GM12878 (cell line): ENCODE measurements around the gene DLST. TPM values are rescaled to one million over a fixed set of nuclear protein-coding genes. Genes with fewer than 3 reads are reported as not detected.

Experiments
- ATAC-seq: fragments of 200-7000 bp; cut with Tn5 transposase; 3 replicates; pipeline ENCODE4 v1.9.1; 2020; ENCODE audit warnings: mild to moderate bottlenecking, moderate library complexity
- BruUV-seq: library from RNA; stranded (reverse); fragments of 400-500 nt; replicated peaks from 2 replicates; lab custom pipeline; 2021; lab: Mats Ljungman, UMichigan
- CTCF ChIA-PET: fragments of 300-600 bp; sonication (Branson Sonifier 250); formaldehyde crosslinking; extraction: SDS; loops from one replicate; lab custom pipeline; 2021; ENCODE audit warnings: inconsistent platforms; lab: Yijun Ruan, JAX
- POLR2A ChIA-PET: fragments of 350-600 bp; formaldehyde crosslinking; extraction: SDS; loops from one replicate; lab custom pipeline; 2021; ENCODE audit warnings: inconsistent platforms; lab: Charles Lee
- RAD21 ChIA-PET: fragments of 300-600 bp; sonication (Branson Sonifier 250); formaldehyde crosslinking; loops from one replicate; lab custom pipeline; 2023; ENCODE audit warnings: antibody characterized with exemption; ENCODE audit not compliant: unreplicated experiment; lab: Charles Lee
- SMC1A ChIA-PET: fragments of 300-600 bp; sonication (Branson Sonifier 250); formaldehyde crosslinking; loops from one replicate; lab custom pipeline; 2023; ENCODE audit not compliant: unreplicated experiment, uncharacterized antibody; lab: Charles Lee
- DNase-seq: peaks from one replicate; pipeline ENCODE4 v3.0.0-alpha.2; 2011; ENCODE audit warnings: low read depth, low spot score
- FAIRE-seq: peaks from 3 replicates; lab custom pipeline; 2011; peaks lifted over from hg19 to GRCh38; lab: Jason Lieb, UNC
- H2AFZ ChIP-seq: 2 replicates; pipeline ENCODE4 v1.6.0; 2011; ENCODE audit warnings: low read depth, low read length, control low read depth; ENCODE audit not compliant: control insufficient read depth
- H3K27ac ChIP-seq: 2 replicates; pipeline ENCODE4 v1.5.1; 2011; ENCODE audit warnings: control low read depth; ENCODE audit not compliant: control insufficient read depth, insufficient read depth
- H3K27me3 ChIP-seq, 2 experiments: replicated peaks in 1 of 2; 2 replicates each; pipeline versions ENCODE4 v1.6.0 to v1.6.1; 2011; ENCODE audit warnings: low read length in 1 of 2; ENCODE audit not compliant: control insufficient read depth in 2 of 2, insufficient read depth in 2 of 2
- H3K36me3 ChIP-seq, 2 experiments: 2 replicates each; pipeline ENCODE4 v1.5.1; 2011; ENCODE audit warnings: low read length in 1 of 2; ENCODE audit not compliant: control insufficient read depth in 2 of 2, insufficient read depth in 2 of 2
- H3K4me1 ChIP-seq: 2 replicates; pipeline ENCODE4 v1.6.1; 2011; ENCODE audit warnings: mild to moderate bottlenecking, low read length, moderate library complexity, mixed read lengths; ENCODE audit not compliant: control insufficient read depth, insufficient read depth
- H3K4me2 ChIP-seq: 2 replicates; pipeline ENCODE4 v1.6.0; 2011; ENCODE audit warnings: control low read depth; ENCODE audit not compliant: control insufficient read depth, insufficient read depth
- H3K4me3 ChIP-seq: fragments of 200-600 bp; sonication (generic); 2 replicates; pipeline ENCODE4 v1.5.1; 2016
- H3K79me2 ChIP-seq: 2 replicates; pipeline ENCODE4 v1.6.0; 2011; ENCODE audit warnings: low read length; ENCODE audit not compliant: control insufficient read depth, insufficient read depth
- H3K9ac ChIP-seq: 2 replicates; pipeline ENCODE4 v1.8.0; 2011; ENCODE audit warnings: low read length, control low read depth, mixed read lengths; ENCODE audit not compliant: control insufficient read depth, insufficient read depth
- H3K9me3 ChIP-seq: replicated peaks from 3 replicates; pipeline ENCODE4 v1.5.1; 2011; ENCODE audit warnings: mild to moderate bottlenecking, low read length; ENCODE audit not compliant: control insufficient read depth, insufficient read depth
- H4K20me1 ChIP-seq: 2 replicates; pipeline ENCODE4 v1.6.0; 2011; ENCODE audit not compliant: control insufficient read depth, insufficient read depth
- BMI1 ChIP-seq: fragments of 450-650 bp; IDR thresholded peaks from 2 replicates; pipeline ENCODE4 v1.6.1; 2016; ENCODE audit warnings: mild to moderate bottlenecking, moderate library complexity, borderline replicate concordance
- FOXK2 ChIP-seq: fragments of 450-650 bp; IDR thresholded peaks from 2 replicates; pipeline ENCODE4 v1.6.1; 2017; ENCODE audit warnings: mild to moderate bottlenecking, moderate library complexity
- HDGF ChIP-seq: fragments of 450-650 bp; IDR thresholded peaks from 2 replicates; pipeline ENCODE4 v1.6.1; 2016; ENCODE audit warnings: antibody characterized with exemption
- JUNB ChIP-seq: IDR thresholded peaks from 2 replicates; pipeline ENCODE4 v1.6.1; 2016; ENCODE audit warnings: antibody characterized with exemption, mild to moderate bottlenecking
- NR2C1 ChIP-seq: fragments of 450-650 bp; IDR thresholded peaks from 2 replicates; pipeline ENCODE4 v1.6.1; 2017; ENCODE audit warnings: antibody characterized with exemption, mild to moderate bottlenecking, moderate library complexity
- PAX8 ChIP-seq: fragments of 450-650 bp; IDR thresholded peaks from 2 replicates; pipeline ENCODE4 v1.6.1; 2017; ENCODE audit warnings: mild to moderate bottlenecking, moderate library complexity
- POLR2A ChIP-seq: IDR thresholded peaks from 2 replicates; pipeline ENCODE4 v1.6.1; 2011; ENCODE audit warnings: low read depth, mild to moderate bottlenecking, low read length
- RBBP5 ChIP-seq: fragments of 200-600 bp; sonication (generic); conservative IDR thresholded peaks from 2 replicates; pipeline ENCODE4 v1.6.1; 2016
- WGBS: methylation state at CpG from one replicate; pipeline ENCODE4 v1.1.6; 2016; ENCODE audit warnings: low lambda C conversion rate; ENCODE audit not compliant: insufficient replicate concordance, insufficient coverage; ENCODE audit errors: missing lambda C conversion rate; 5-methylcytosine and 5-hydroxymethylcytosine counted together
- in situ Hi-C: fragments of 300-500 bp; cut with MboI; formaldehyde crosslinking; loops from 9 replicates; pipeline ENCODE4 v1.14.3; 2018; ENCODE audit warnings: mixed read lengths
- intact Hi-C: fragments of 100-400 bp; cut with micrococcal nuclease; formaldehyde crosslinking; loops from one replicate; pipeline ENCODE4 v1.14.2; 2022; ENCODE audit not compliant: unreplicated experiment
- polyA plus RNA-seq, 11 experiments: library from polyadenylated mRNA; depleted of rRNA in 4 of 11; unstranded in 6 of 11; stranded (reverse) in 5 of 11; fragments of >200 nt; fragmentation: Nextera tagmentation in 4 of 11; fragmentation: Illumina TruSeq in 1 of 11; extraction: Ambion mirVana in 4 of 11; extraction: Trizol in 1 of 11; gene quantifications; 1 replicate in 1 of 11; 2 replicates in 10 of 11; pipeline versions ENCODE4 v1.2.1 to v1.2.3, GENCODE V29; 2011 to 2016; ENCODE audit warnings: inconsistent platforms in 2 of 11, missing spikeins in 2 of 11, low read depth in 1 of 11
- total RNA-seq, 4 experiments: library from RNA; depleted of rRNA in 3 of 4; stranded (reverse); fragments of >200 nt in 3 of 4; fragmentation: Illumina TruSeq in 1 of 4; extraction: Trizol in 1 of 4; gene quantifications; 2 replicates each; pipeline versions ENCODE4 v1.2.1 to v1.2.3, GENCODE V29; 2013 to 2021

Gene DLST
- total and polyA plus RNA-seq, 10 of the 15 experiments (the other 5 are each of a cell fraction or from before 2014, with no cell fraction given): 2.9 to 141 (median 67.7) TPM

- POLR2A ChIA-PET: no interaction called here
- no peak for TF ChIP-seq PAX8
- TF ChIP-seq, all 136 proteins: peak for 0
- SMC1A ChIA-PET: no interaction called here
- no peak overlapping the region for H3K9ac ChIP-seq
- no peaks in the 10 kb centered on the region for H3K9me3 ChIP-seq
- no peak overlapping the region for H3K27ac ChIP-seq
- ATAC-seq (no peak), DNase-seq (no peak), FAIRE-seq (no peak)
- peaks cover 4 to 6% of the 10 kb centered on the region in 2 experiments; a peak in 3 of 4 replicates for H3K36me3 ChIP-seq
- CTCF ChIA-PET: interaction anchor here (0.8 to 26.0 kb wide), 3 partner anchors 30 to 180 kb away, joined by 3 to 552 read pairs (median 6); no protein-coding TSS in a partner anchor
- H3K4me3 ChIP-seq: no peak overlapping the region
- RAD21 ChIA-PET: no interaction called here
- no peaks in the 10 kb centered on the region for H3K27me3 ChIP-seq
- no peak overlapping the region for H2AFZ ChIP-seq
- in situ Hi-C loops: no loop called here
- H3K4me2 ChIP-seq: no peak overlapping the region
- intact Hi-C loops: no loop called here
- 81% methylated on average over 9 of the region's 10 CpGs for WGBS
- no peaks in the 10 kb centered on the region for H3K79me2 ChIP-seq
- no TSS peak for BruUV-seq
- H4K20me1 ChIP-seq: no peaks in the 10 kb centered on the region
- no peaks in the 10 kb centered on the region for H3K4me1 ChIP-seq
These were observed 28.2 kb downstream of the DLST start for GRCh38 chr14:74909911-74910310.

GRCh38 chr14:74910556-74910955 is 28.8 kb downstream of the DLST start:
- no peaks in the 10 kb centered on the region for H3K9me3 ChIP-seq
- ChIA-PET RAD21 (no interaction called here), POLR2A (no interaction called here)

More at GRCh38 chr14:74910556-74910955, 28.8 kb downstream of the DLST start:
- Histone ChIP-seq H2AFZ (no peak overlapping the region), H4K20me1 (no peaks in the 10 kb centered on the region), H3K4me2 (no peak overlapping the region), H3K27ac (no peak overlapping the region), H3K9ac (no peak overlapping the region), H3K4me1 (no peaks in the 10 kb centered on the region), H3K36me3 (peaks cover under 1 to 4% of the 10 kb centered on the region in 2 experiments; a peak in 3 of 4 replicates), H3K27me3 (no peaks in the 10 kb centered on the region), H3K4me3 (no peak overlapping the region), H3K79me2 (no peaks in the 10 kb centered on the region)
- FAIRE-seq (no peak), ATAC-seq (no peak), DNase-seq (no peak)
- ChIA-PET SMC1A (interaction anchor here (1.4 kb wide), 1 partner anchor 11 kb away, joined by 3 read pairs; no protein-coding TSS in a partner anchor), CTCF (interaction anchor here (1.5 to 26.0 kb wide), 3 partner anchors 52 to 179 kb away, joined by 6 to 552 read pairs (median 9); no protein-coding TSS in a partner anchor)
- intact Hi-C loops: no loop called here
- 69% methylated on average over 10 of the region's 10 CpGs for WGBS
- in situ Hi-C loops: no loop called here
- no TSS peak for BruUV-seq
- TF ChIP-seq JUNB: no peak
- no peak for TF ChIP-seq RBBP5
- no peak for TF ChIP-seq NR2C1
- no peak for TF ChIP-seq HDGF
- TF ChIP-seq POLR2A: no peak
- no peak for TF ChIP-seq FOXK2
- no peak for TF ChIP-seq BMI1
